Trophoblast cell (in vitro differentiated cells and primary cell): ENCODE results near the gene DOCK10.

Source experiments
- DNase-seq, 2 donors: peaks; one replicate each; pipeline ENCODE4 v3.0.0-alpha.2; 2016
- H2AFZ ChIP-seq: 2 replicates; pipeline ENCODE4 v1.6.1; 2013; ENCODE audit warnings: low read length, moderate library complexity, mild to moderate bottlenecking; ENCODE audit not compliant: insufficient read depth, poor library complexity
- H2AK5ac ChIP-seq: 2 replicates; pipeline ENCODE4 v1.6.1; 2013; ENCODE audit warnings: mild to moderate bottlenecking, low read length
- H2BK120ac ChIP-seq: 2 replicates; pipeline ENCODE4 v1.6.1; 2013; ENCODE audit warnings: low read length, mild to moderate bottlenecking, moderate library complexity; ENCODE audit not compliant: insufficient read depth, poor library complexity
- H2BK12ac ChIP-seq: 2 replicates; pipeline ENCODE4 v1.6.1; 2013; ENCODE audit warnings: mild to moderate bottlenecking, low read length, moderate library complexity
- H2BK5ac ChIP-seq: 2 replicates; pipeline ENCODE4 v1.6.1; 2013; ENCODE audit warnings: low read length, low read depth, moderate library complexity, mild to moderate bottlenecking; ENCODE audit not compliant: poor library complexity
- H3K14ac ChIP-seq: 2 replicates; pipeline ENCODE4 v1.6.1; 2013; ENCODE audit warnings: mild to moderate bottlenecking, low read length
- H3K18ac ChIP-seq: 2 replicates; pipeline ENCODE4 v1.6.1; 2013; ENCODE audit warnings: mild to moderate bottlenecking, low read length
- H3K23ac ChIP-seq: 2 replicates; pipeline ENCODE4 v1.6.1; 2013; ENCODE audit warnings: low read length
- H3K27ac ChIP-seq: 2 replicates; pipeline ENCODE4 v1.5.1; 2013; ENCODE audit warnings: low read depth, mild to moderate bottlenecking, inconsistent platforms, low read length, moderate library complexity
- H3K27me3 ChIP-seq: 2 replicates; pipeline ENCODE4 v1.6.1; 2013; ENCODE audit warnings: inconsistent platforms, mild to moderate bottlenecking, low read length, moderate library complexity; ENCODE audit not compliant: insufficient read depth
- H3K36me3 ChIP-seq, 2 experiments: 1 replicate in 1 of 2; 2 replicates in 1 of 2; pipeline ENCODE4 v1.6.1; 2013; ENCODE audit warnings: low read length in 2 of 2, mild to moderate bottlenecking in 2 of 2, moderate library complexity in 1 of 2; ENCODE audit not compliant: insufficient read depth in 2 of 2, control insufficient read depth in 1 of 2
- H3K4ac ChIP-seq: 2 replicates; pipeline ENCODE4 v1.6.1; 2013; ENCODE audit warnings: low read depth, mild to moderate bottlenecking, low read length, moderate library complexity
- H3K4me1 ChIP-seq, 2 experiments: 1 replicate in 1 of 2; 2 replicates in 1 of 2; pipeline ENCODE4 v1.6.1; 2013; ENCODE audit warnings: low read length in 2 of 2, mild to moderate bottlenecking in 2 of 2, moderate library complexity in 1 of 2; ENCODE audit not compliant: insufficient read depth in 2 of 2, control insufficient read depth in 1 of 2
- H3K4me2 ChIP-seq: 2 replicates; pipeline ENCODE4 v1.6.1; 2013; ENCODE audit warnings: inconsistent platforms, mild to moderate bottlenecking, low read length, moderate library complexity
- H3K4me3 ChIP-seq: 2 replicates; pipeline ENCODE4 v1.5.1; 2013; ENCODE audit warnings: mild to moderate bottlenecking, low read depth, low read length, inconsistent platforms
- H3K79me1 ChIP-seq: one replicate; pipeline ENCODE4 v1.6.1; 2013; ENCODE audit warnings: low read length
- H3K79me2 ChIP-seq: 2 replicates; pipeline ENCODE4 v1.6.1; 2013; ENCODE audit warnings: low read length, mild to moderate bottlenecking; ENCODE audit not compliant: control insufficient read depth, insufficient read depth, poor library complexity
- H3K9ac ChIP-seq: 2 replicates; pipeline ENCODE4 v1.6.1; 2013; ENCODE audit warnings: mild to moderate bottlenecking, low read length
- H3K9me3 ChIP-seq: 2 replicates; pipeline ENCODE4 v1.6.1; 2013; ENCODE audit warnings: low read depth, mild to moderate bottlenecking, control low read depth, inconsistent platforms, low read length; ENCODE audit not compliant: insufficient read depth
- H4K12ac ChIP-seq: 2 replicates; pipeline ENCODE4 v1.6.1; 2013; ENCODE audit warnings: low read depth, mild to moderate bottlenecking, low read length, moderate library complexity
- H4K8ac ChIP-seq: 2 replicates; pipeline ENCODE4 v1.6.1; 2013; ENCODE audit warnings: low read depth, mild to moderate bottlenecking, low read length, moderate library complexity
- H4K91ac ChIP-seq: one replicate; pipeline ENCODE4 v1.6.1; 2013; ENCODE audit warnings: low read depth, mild to moderate bottlenecking, low read length, moderate library complexity
- WGBS: extraction: QIAGEN DNeasy Blood & Tissue Kit; methylation state at CpG from one replicate; pipeline ENCODE4 v1.1.7; 2013; ENCODE audit warnings: missing lambda C conversion rate; ENCODE audit not compliant: insufficient read length, insufficient coverage; ENCODE audit errors: extremely low coverage; 5-methylcytosine and 5-hydroxymethylcytosine counted together

The DOCK10 gene

DNA sequence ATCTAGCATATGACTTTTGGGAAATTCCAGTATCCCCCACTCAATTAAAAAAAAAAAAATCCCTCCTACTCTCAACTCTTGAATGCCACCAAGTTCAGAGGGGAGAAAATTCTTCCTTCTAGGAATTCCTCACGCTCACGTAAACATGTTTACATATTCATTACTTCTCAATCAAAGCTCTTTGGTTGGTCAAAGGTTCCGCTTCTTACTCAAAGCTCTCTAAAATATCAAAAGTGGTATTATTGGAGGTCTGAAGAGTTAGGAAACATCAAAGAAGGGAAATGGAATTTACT lies 4.1 kb downstream of the DOCK10 start:
- Histone ChIP-seq H3K27me3 (peaks cover 26% of the 10 kb centered on the region), H3K4me3 (no peak overlapping the region), H3K4me2 (no peak overlapping the region), H3K9me3 (no peaks in the 10 kb centered on the region), H3K4me1 (peaks cover 3 to 4% of the 10 kb centered on the region in 2 experiments), H3K79me2 (no peaks in the 10 kb centered on the region), H2AFZ (no peak overlapping the region), H4K12ac (no peak overlapping the region), H2BK120ac (no peak overlapping the region), H4K8ac (no peak overlapping the region), H4K91ac (no peak overlapping the region), H3K27ac (no peak overlapping the region), H3K36me3 (no peaks in the 10 kb centered on the region), H2BK12ac (no peak overlapping the region), H3K18ac (no peak overlapping the region), H3K4ac (no peak overlapping the region), H3K14ac (no peak overlapping the region), H2BK5ac (no peak overlapping the region), H3K79me1 (no peaks in the 10 kb centered on the region), H3K23ac (no peak overlapping the region), H2AK5ac (no peak overlapping the region), H3K9ac (no peak overlapping the region)
- no CpG with 5 or more reads among the region's 3 CpGs for WGBS
- no peak for DNase-seq

DNA sequence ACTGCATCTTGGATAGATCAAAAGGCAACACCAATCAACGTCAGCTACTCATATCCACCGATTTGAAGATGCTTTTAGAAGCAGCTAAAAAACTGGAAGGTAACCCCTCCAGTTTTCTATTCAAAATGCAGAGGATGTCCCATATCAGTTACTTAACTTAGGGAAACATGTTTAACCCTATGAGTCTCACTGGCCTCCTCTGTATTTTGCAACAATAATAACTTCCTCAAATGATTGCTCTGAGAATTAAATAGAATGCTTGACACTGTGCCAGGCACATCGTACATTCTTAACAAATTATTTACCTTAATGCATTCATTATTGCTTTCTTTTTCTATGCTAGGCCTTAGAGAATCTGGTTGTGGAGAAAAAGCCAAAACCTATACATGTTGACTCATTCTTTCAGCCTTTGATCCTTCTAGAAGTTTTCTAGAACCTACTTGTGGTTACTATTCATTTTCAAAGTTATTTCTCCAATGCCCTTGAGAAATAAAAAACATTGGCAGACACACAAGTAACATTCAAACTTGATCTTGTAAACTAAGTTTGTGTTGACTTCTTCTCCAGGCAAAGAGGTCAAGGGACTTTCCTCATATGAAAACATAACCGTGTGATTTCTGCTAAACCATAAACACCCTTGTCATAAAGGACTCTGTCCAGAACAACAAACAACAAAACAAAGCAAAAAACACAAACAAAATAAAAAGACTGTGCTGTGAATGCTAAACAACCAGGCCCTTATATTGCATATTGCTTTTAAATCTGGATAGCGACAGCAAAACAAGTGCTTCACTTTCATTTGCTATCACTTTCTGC lies 4.6 kb downstream of the DOCK10 start:
- no peaks in the 10 kb centered on the region for H3K79me2 ChIP-seq
- no peak overlapping the region for H2AK5ac ChIP-seq
- H3K9ac ChIP-seq = no peak overlapping the region
- no peak overlapping the region for H3K4me2 ChIP-seq
- no CpG with 5 or more reads among the region's 5 CpGs for WGBS
- peaks cover 3 to 4% of the 10 kb centered on the region in 2 experiments for H3K4me1 ChIP-seq
- no peak overlapping the region for H4K91ac ChIP-seq
- no peak overlapping the region for H4K8ac ChIP-seq
- H2BK12ac ChIP-seq = no peak overlapping the region
- no peak overlapping the region for H3K18ac ChIP-seq
- H3K9me3 ChIP-seq = no peaks in the 10 kb centered on the region
- no peak overlapping the region for H4K12ac ChIP-seq
- H3K36me3 ChIP-seq = no peaks in the 10 kb centered on the region
- no peak overlapping the region for H3K4ac ChIP-seq
- no peak overlapping the region for H2BK120ac ChIP-seq
- DNase-seq = no peak
- H2AFZ ChIP-seq = no peak overlapping the region
- no peak overlapping the region for H3K14ac ChIP-seq
- no peak overlapping the region for H3K23ac ChIP-seq
- H3K27ac ChIP-seq = no peak overlapping the region
- H3K27me3 ChIP-seq = peaks cover 20% of the 10 kb centered on the region
- H3K4me3 ChIP-seq = no peak overlapping the region
- no peak overlapping the region for H2BK5ac ChIP-seq
- no peaks in the 10 kb centered on the region for H3K79me1 ChIP-seq

DNA sequence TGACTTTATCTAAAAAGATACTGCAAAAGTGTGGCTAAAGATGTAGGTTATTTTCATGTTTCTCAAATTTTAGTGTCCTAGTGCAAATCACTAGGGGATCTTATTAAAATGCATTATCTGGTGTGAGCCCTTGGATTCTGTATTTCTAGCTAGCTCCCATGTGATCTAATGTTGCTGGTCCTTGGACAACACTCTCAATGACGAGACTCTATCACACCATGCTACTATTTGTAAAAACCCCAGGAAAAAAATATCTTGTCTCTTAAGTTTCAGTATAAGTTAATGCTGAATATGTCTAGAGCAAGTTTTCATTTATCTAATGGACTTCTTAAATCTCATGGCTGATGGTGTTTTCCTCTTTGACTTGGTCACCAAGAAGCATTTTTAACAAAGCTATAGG lies 5.8 kb downstream of the DOCK10 start:
- WGBS = no CpG with 5 or more reads among the region's 1 CpG
- H4K8ac ChIP-seq = no peak overlapping the region
- H3K27ac ChIP-seq = no peak overlapping the region
- H3K18ac ChIP-seq = no peak overlapping the region
- no peak overlapping the region for H3K4ac ChIP-seq
- no peak overlapping the region for H4K91ac ChIP-seq
- no peak overlapping the region for H3K4me2 ChIP-seq
- peaks cover 10% of the 10 kb centered on the region for H3K27me3 ChIP-seq
- no peak overlapping the region for H2AFZ ChIP-seq
- H3K36me3 ChIP-seq = no peaks in the 10 kb centered on the region
- no peak overlapping the region for H3K14ac ChIP-seq
- no peak overlapping the region for H3K9ac ChIP-seq
- H3K4me1 ChIP-seq = peaks cover 0 to 2% of the 10 kb centered on the region in 2 experiments
- no peak overlapping the region for H3K23ac ChIP-seq
- no peaks in the 10 kb centered on the region for H3K79me2 ChIP-seq
- H2BK120ac ChIP-seq = no peak overlapping the region
- H3K9me3 ChIP-seq = no peaks in the 10 kb centered on the region
- no peak for DNase-seq
- H2AK5ac ChIP-seq = no peak overlapping the region
- H3K79me1 ChIP-seq = no peaks in the 10 kb centered on the region
- H2BK5ac ChIP-seq = no peak overlapping the region
- no peak overlapping the region for H2BK12ac ChIP-seq
- H3K4me3 ChIP-seq = no peak overlapping the region
- no peak overlapping the region for H4K12ac ChIP-seq

DNA sequence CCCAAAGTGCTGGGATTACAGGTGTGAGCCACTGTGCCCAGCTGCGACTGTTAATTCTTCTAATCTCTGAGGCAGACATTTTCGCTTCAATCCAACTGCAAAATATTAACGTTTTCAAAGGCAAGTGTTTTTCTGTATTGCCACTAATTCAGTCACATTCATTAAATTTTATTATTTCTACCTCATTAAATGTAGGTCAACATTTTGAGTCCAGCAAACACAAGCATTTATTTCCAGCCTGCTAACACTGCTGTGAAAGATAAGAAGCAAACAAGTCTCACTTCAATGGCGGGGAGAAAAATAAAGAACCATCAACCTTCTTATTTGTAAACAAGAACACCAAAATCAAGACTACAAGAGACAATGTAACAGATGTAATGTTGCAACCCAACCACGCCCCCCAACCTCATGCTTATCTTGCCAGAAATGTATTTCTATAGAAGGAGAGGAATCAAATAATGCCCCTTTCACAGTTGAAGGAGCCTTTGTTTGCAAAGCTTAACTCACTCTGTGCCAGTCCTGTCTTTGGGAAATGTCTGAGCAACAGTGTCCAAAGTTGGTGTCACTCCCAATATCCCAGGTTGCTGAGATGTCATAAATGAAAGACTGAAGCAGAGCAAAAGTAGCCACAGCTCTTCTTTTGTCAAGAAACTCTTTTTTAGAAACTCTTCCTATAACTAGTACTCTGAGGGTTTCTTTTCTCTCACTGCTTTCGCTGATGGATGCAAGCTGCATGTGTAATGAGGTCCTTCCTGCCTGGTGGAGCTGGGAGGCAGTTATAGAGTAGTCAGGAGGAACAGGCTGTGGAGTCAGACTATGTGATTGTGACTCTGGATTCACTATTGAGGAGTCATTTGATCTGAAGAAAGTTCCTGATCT lies 8.6 kb downstream of the DOCK10 start:
- no CpG with 5 or more reads among the region's 6 CpGs for WGBS

More for the DNA sequence above, 8.6 kb downstream of the DOCK10 start:
- Histone ChIP-seq H2BK12ac (no peak overlapping the region), H3K23ac (no peak overlapping the region), H3K79me1 (no peaks in the 10 kb centered on the region), H3K14ac (no peak overlapping the region), H4K12ac (no peak overlapping the region), H3K27ac (no peak overlapping the region), H3K36me3 (no peaks in the 10 kb centered on the region), H4K8ac (no peak overlapping the region), H3K27me3 (no peaks in the 10 kb centered on the region), H3K18ac (no peak overlapping the region), H3K9ac (no peak overlapping the region), H2AFZ (no peak overlapping the region), H4K91ac (no peak overlapping the region), H3K4me2 (no peak overlapping the region), H3K4me1 (peaks cover 0 to 2% of the 10 kb centered on the region in 2 experiments), H3K79me2 (no peaks in the 10 kb centered on the region), H3K4ac (no peak overlapping the region), H3K4me3 (no peak overlapping the region), H2BK120ac (no peak overlapping the region), H2AK5ac (no peak overlapping the region), H3K9me3 (no peaks in the 10 kb centered on the region), H2BK5ac (no peak overlapping the region)
- DNase-seq = no peak
